DMS153 treated with DMSO at 0.1 percent for 48 hours (cell line): Measurements from ENCODE around the gene KIF18A.

Experiments used
- DNase-seq: peaks from one replicate; lab custom pipeline; 2025; ENCODE audit not compliant: unreplicated experiment; lab: John Stamatoyannopoulos, UW

The KIF18A gene

DNA sequence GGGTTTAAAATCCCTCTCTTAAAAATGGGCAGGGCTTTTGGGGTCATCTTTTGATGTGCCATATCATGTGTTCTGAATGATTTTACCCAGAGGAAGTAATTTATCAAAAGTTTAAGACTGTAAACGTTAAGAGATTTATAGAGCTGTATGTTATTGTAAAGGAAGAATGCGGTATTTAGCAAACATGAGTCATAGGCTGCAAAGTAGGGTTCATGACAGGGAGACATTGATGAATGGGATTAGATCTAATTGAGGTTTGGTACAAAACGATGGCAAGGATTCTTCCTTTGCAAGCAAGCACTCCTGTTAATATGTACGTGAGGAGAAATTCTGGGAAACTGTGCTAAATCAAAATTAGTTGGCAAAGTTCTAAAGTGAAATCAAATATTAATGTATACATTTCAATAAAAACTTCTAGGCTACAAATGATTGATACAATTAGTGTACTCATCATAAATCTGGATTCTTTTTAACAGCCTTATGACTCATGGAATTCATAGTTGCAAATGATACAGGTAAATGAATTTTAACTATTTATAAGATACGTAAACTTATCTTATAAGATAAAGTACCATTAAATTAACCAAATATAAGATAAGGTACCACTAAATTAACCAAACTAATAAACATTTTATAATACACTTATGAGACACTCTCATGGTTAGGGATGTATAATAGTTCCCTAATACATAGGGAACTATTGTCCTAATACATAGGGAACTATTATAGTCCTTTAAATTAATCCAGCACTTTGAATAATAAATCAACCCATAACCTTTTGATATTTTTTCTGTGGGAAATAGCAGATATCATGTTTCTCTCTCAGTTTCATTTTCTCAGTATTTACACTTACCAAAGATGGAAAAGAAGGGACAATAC is 58.4 kb downstream of the KIF18A start:
- no peak for DNase-seq

DNA sequence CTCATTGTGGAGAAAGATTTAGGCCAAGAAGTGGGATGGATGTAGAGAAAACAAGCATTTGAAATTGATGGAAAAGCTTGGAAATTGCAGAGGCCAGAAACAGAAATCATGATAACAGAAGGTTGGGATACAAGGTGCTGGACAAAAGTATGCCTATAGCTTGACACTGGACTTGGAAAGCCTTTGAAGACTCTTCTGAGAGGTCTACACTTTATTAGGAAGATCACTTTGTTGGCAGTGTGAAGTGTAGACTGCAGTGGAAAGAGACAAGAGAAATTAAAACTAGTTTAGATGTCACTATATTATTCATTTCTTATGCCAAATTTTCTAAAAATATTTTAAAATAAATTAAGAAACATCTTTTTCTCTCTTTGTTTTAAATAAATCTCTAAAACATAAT is 59.1 kb downstream of the KIF18A start:
- no peak for DNase-seq

DNA sequence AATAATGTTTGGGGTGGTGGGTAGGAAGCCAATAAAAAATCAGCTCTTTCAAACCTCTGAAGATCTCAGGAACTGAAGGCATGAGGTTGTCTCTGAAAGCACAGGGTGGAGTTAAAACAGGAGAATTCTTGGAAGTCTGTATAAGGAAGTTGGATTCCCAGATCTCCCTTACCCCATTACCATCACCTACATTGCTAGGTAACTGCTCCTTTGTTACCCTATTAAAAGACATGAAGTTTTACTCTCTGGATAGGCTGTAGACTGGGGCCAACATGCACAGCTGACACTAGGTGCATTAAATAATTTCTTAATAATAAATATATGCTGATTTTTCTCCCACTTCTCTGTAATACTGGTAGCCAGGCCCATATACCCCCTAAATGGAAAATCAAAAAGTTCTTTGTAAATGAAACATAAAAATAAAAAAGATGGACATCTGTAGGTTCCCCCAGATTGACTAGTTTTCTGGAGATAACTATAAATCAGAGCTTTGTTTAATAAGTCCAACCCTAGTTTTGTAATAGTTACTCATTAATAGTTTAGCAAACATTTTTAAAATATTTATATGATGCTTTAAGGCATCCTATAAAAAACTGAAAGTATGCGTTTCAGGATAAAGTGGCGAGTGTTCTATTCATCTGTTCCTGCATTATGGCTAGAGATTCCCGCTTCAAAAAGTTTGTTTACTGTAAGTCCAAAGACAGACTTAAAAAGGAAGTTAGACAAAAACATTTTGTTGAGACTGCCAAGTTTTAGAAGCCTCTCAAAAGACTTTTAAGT is 63.8 kb downstream of the KIF18A start:
- no peak for DNase-seq

- DNase-seq: no peak
Observed at GRCh38 chr11:28040384-28040783, 67.6 kb downstream of the KIF18A start.

DNA sequence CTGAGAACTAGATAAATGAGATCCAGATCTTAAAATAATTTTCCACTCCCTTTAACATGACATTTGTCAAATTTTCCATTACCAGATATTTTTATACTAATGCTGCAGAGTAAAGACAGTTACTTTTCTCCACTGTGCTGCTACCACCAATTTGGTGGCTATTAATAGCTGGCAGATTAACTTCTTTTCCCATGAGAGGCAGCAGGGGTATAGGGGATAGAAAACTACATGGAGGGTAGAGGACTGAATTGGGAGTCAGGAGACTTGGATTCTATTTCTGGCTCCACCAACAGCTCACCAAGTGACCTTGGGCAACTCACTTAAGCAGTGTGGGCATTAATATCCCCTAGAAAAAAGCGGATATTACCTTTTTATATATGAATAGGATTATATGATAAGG is 69.2 kb downstream of the KIF18A start:
- no peak for DNase-seq

- no peak for DNase-seq
Observed at GRCh38 chr11:28026634-28027290, 81.2 kb downstream of the KIF18A start.

GRCh38 chr11:28017816-28018215 is 90.1 kb downstream of the KIF18A start:
- DNase-seq: no peak

GRCh38 chr11:28011813-28012212 is 96.1 kb downstream of the KIF18A start:
- no peak for DNase-seq

DNA sequence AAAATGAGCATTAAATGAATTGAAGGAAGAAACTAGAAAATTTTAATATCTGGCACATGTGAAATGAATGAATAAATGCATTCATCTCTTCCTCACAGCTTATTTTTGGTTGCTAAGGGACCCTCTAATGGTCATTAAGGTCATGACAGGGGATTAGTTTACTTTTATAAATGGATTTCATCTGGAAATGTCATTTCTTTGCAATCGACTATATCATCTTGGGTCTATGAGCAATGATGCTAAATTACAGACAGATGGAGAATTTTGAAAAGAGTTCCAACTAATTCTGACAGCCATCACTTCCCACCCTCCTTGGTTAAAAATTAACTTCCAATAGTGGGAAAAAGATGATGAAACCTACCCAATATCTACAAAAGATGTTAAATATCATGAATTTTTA is 98.0 kb downstream of the KIF18A start:
- no peak for DNase-seq

- no peak for DNase-seq
Observed at GRCh38 chr11:28009388-28009787, 98.6 kb downstream of the KIF18A start.

GRCh38 chr11:28003615-28004014 is 104.3 kb downstream of the KIF18A start:
- DNase-seq: no peak

GRCh38 chr11:27998552-27998951 is 109.4 kb downstream of the KIF18A start:
- no peak for DNase-seq

GRCh38 chr11:27997344-27997743 is 110.6 kb downstream of the KIF18A start:
- DNase-seq: no peak

DNA sequence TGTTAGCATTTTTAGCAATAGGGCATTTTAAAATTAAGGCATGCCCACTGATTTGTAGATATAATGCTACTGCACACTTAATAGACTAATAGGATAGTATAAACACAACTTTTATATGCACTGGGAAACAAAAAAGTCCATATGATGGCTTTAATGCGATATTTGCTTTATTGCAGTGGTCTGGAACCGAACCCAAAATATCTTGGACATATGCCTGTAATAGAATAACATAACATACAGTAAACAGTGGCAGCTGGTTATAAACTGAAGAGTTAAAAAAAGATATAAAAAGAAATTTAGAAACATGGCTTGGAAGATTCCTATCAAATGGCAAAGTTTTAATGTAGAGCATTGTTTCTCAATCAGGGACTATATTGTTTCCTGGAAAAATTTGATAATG is 111.9 kb downstream of the KIF18A start:
- no peak for DNase-seq

GRCh38 chr11:27995083-27995482 is 112.9 kb downstream of the KIF18A start:
- no peak for DNase-seq

GRCh38 chr11:27991736-27992135 is 116.2 kb downstream of the KIF18A start:
- no peak for DNase-seq

- DNase-seq: no peak
Observed at GRCh38 chr11:27977527-27977926, 130.4 kb downstream of the KIF18A start.

DNA sequence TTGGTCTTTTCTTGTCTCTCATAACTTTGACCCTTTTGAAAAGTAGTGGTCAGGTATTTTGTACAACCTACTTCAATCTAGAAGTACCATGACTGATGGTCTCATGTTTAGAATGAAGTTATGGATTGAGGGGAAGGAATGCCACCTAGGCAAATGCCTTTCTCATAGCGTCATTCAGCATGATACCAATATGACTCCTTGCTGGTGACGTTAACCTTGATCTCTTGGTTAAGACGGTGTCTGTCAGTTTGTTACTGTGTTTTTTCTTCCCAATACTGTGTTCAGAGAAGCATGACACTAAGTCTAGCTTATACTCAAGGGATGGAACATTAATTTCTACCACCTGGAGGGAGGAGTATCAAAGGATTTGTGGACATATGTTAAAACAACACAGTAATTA is 130.9 kb downstream of the KIF18A start:
- DNase-seq: no peak

GRCh38 chr11:27976262-27976661 is 131.7 kb downstream of the KIF18A start:
- DNase-seq: no peak

- DNase-seq: no peak
Observed at GRCh38 chr11:27973851-27974536, 134.0 kb downstream of the KIF18A start.

DNA sequence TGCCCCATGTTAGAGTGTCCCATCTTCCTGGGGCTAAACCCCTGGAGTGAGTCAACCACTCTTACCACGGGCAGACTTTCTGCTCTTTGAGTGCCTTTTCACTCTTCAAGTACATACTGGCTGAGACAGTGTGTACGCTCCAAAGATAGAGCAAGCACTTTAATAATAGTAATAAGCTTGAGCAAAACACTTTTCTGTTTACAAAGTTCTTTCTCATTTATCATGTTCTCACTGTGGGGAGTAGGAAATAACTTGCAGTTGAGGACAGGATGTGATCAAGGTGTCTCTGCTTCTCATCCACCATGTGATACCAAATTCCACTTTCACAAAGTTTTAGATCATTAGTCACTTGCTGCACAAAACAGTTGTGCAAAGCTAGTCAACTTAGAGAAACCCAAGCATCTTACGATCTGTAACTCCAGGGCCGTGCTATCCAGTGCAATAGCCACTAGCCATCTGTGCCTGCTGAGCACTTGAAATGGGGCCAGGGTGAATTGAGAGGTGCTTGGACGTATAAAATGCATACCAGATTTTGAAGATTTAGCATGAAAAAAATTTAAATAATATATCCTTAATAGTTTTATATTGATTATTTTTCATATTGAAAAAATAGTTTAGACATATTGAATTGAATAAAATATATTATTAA is 135.3 kb downstream of the KIF18A start:
- DNase-seq: no peak
